GM10248 (cell line): ENCODE data around the gene TOR4A.

Experiments
- CTCF ChIA-PET: fragments of 300-600 bp; sonication (Branson Sonifier 250); formaldehyde crosslinking; extraction: SDS; loops from one replicate; lab custom pipeline; 2021; ENCODE audit warnings: antibody characterized with exemption; lab: Yijun Ruan, JAX
- POLR2A ChIA-PET: fragments of 350-650 bp; sonication (Branson Sonifier 250); formaldehyde crosslinking; extraction: SDS; loops from one replicate; lab custom pipeline; 2020; ENCODE audit warnings: antibody characterized with exemption; lab: Yijun Ruan, JAX
- DNase-seq: peaks from one replicate; pipeline ENCODE4 v3.0.0; 2012; ENCODE audit errors: extremely low spot score
- TF ChIP-seq, protein P1 (sequence below): IDR thresholded peaks from 2 replicates; pipeline ENCODE4 v1.5.1; 2012; ENCODE audit warnings: mild to moderate bottlenecking, low read depth; ENCODE audit errors: extremely low read depth, missing control alignments, control extremely low read depth

The TOR4A gene

GRCh38 chr9:137270929-137271695, 6.4 kb upstream of the TOR4A start:
- DNase-seq = no peak
- CTCF ChIA-PET = interaction anchor here (0.9 to 1.6 kb wide), 2 partner anchors 16 to 31 kb away, joined by 3 to 5 read pairs; partner anchors contain the start of gene NRARP
- POLR2A ChIA-PET = no interaction called here
- TF ChIP-seq, protein P1, sequence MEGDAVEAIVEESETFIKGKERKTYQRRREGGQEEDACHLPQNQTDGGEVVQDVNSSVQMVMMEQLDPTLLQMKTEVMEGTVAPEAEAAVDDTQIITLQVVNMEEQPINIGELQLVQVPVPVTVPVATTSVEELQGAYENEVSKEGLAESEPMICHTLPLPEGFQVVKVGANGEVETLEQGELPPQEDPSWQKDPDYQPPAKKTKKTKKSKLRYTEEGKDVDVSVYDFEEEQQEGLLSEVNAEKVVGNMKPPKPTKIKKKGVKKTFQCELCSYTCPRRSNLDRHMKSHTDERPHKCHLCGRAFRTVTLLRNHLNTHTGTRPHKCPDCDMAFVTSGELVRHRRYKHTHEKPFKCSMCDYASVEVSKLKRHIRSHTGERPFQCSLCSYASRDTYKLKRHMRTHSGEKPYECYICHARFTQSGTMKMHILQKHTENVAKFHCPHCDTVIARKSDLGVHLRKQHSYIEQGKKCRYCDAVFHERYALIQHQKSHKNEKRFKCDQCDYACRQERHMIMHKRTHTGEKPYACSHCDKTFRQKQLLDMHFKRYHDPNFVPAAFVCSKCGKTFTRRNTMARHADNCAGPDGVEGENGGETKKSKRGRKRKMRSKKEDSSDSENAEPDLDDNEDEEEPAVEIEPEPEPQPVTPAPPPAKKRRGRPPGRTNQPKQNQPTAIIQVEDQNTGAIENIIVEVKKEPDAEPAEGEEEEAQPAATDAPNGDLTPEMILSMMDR = no peak

- TF ChIP-seq, protein P1 = no peak
- CTCF ChIA-PET = interaction anchor here (1.5 to 1.6 kb wide), 2 partner anchors 11 to 15 kb away, joined by 5 to 7 read pairs; no protein-coding TSS in a partner anchor
- POLR2A ChIA-PET = no interaction called here
- DNase-seq = no peak
Measured at GRCh38 chr9:137271696-137272076, 5.8 kb upstream of the TOR4A start.

DNA sequence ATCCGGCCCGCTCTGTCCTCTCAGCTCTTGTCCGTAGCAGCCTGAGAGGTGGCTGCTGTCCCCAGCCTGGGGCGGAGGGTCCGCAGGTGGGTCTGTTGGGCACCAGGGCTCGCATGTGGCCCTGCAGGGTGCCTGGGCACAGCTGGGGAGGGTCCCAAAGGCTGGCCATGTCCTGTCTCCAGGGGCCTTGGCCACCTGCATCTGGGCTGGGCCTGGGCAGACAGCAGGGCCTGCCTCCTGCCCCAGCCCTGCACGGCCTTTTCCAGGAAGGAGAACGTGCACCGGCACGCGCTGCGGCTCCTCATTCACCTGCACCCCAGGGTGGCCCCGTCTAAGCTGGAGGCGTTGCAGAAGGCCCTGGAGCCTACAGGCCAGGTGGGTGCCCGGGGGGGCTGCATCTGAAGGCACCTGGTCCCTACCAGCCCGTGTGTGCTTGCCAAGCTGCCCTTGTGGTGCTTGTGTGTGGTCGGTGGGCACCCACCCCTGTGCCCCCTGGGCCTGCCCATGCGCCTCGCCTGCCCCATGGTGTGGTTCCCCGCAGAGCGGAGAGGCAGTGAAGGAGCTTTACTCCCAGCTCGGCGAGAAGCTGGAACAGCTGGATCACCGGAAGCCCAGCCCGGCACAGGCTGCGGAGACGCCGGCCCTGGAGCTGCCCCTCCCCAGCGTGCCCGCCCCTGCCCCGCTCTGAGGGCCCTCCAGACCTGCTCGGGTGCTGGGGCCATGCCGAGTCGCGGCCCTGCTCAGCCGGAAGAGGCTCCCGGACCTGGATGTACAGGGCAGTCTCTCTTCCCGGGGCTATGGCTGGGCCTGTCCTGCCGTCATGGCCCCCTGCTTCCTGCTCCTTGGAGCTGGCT, 5.1 kb upstream of the TOR4A start:
- ChIA-PET CTCF (interaction anchor here (1.5 to 1.6 kb wide), 2 partner anchors 12 to 14 kb away, joined by 5 to 7 read pairs; no protein-coding TSS in a partner anchor), POLR2A (no interaction called here)
- no peak for DNase-seq
- TF ChIP-seq, protein P1 = no peak

DNA sequence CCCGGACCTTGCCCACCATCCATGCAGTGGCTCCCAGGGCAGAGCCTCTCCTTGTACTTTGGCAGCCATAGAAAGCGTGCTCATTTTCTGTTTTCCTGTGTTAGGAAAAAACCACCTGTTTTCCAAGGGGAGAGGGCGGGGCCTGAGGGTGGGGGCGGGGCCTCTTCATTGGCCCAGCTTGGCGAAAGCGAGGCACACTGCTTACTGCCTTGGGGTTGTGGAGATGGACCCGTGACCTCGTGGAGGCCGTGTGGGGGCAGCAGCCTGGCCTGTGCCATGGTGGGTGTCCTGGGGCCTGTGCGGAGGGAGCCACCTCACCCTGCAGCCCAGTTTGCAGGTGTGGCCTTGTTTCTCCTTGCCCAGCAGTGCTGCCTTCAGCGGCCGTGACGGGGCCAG, 4.4 kb upstream of the TOR4A start:
- CTCF ChIA-PET = interaction anchor here (1.5 kb wide), 2 partner anchors 13 to 141 kb away, joined by 3 to 7 read pairs; no protein-coding TSS in a partner anchor
- TF ChIP-seq, protein P1 = no peak
- DNase-seq = no peak
- POLR2A ChIA-PET = no interaction called here

DNA sequence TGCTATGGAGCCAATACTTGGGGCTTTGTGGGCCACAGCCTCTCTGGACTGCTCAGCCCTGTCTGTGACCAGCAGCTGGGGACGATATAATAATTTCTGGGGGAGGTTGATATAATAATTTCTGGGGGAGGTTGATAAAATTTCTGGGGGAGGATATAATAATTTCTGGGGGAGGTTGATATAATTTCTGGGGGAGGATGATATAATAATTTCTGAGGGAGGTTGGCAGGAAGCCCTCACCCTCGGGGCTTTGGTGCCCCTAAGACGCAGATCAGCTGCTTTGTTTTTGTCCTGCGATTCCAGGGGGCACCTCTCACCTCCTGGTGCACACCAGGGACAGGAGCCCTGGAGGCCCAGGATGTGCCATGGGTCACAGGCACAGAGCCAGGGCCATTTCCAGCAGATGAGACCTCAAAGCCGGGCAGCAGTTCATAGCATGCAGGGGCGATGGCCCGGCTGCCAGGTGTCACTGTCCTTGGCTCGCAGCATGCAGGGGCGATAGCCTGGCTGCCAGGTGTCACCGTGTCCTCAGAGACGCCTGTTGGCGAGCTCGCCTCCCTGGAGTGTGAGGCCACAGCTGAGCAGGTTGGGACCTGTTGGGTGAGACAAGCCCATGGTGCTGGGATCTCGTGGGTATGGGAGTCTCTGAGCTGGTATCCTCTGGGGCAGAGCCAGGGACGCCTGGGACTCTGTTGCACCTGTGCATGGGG, 3.8 kb upstream of the TOR4A start:
- CTCF ChIA-PET = interaction anchor here (1.1 to 1.8 kb wide), 6 partner anchors 12 to 172 kb away, joined by 3 to 5 read pairs (median 4); no protein-coding TSS in a partner anchor
- DNase-seq = no peak
- POLR2A ChIA-PET = interaction anchor here (1.1 to 1.3 kb wide), 3 partner anchors 29 to 33 kb away, joined by 3 to 4 read pairs (median 4); partner anchors contain the start of gene TUBB4B
- TF ChIP-seq, protein P1 = no peak
